ENCODE data around the gene SNED1. TPM values are rescaled to one million over a fixed set of nuclear protein-coding genes. Genes with fewer than 3 reads are reported as not detected.
"Not testable (repeated sequence)": the region's sequence is repeated elsewhere in the genome, so short reads cannot be mapped to it uniquely, and the experiment has no call there.

SNED1 gene
- total RNA-seq, 1 donor from 2014 or later, result 0.26 TPM

- Histone ChIP-seq H3K27me3 (ENCODE audit: control insufficient read depth, insufficient read depth, low read length) (no peaks in the 10 kb centered on the region), H3K36me3 (ENCODE audit: control insufficient read depth, insufficient read depth, low read length) (peaks cover 7% of the 10 kb centered on the region), H3K4me3 (ENCODE audit: low read depth, low read length) (no peak overlapping the region)
- DNase-seq (ENCODE audit: low read depth) (no peak), FAIRE-seq (no peak)
- no peak for TF ChIP-seq CTCF (IDR thresholded peaks at IDR 0.05; ENCODE audit: insufficient read depth, low read length, severe bottlenecking)
Measured at GRCh38 chr2:241099246-241099645, 100.8 kb downstream of the SNED1 start.

- TF ChIP-seq CTCF (IDR thresholded peaks at IDR 0.05; ENCODE audit: insufficient read depth, low read length, severe bottlenecking), result no peak
- Histone ChIP-seq H3K27me3 (ENCODE audit: control insufficient read depth, insufficient read depth, low read length) (no peaks in the 10 kb centered on the region), H3K4me3 (ENCODE audit: low read depth, low read length) (peak within 1 kb of the TSS; percentile 83), H3K36me3 (ENCODE audit: control insufficient read depth, insufficient read depth, low read length) (peaks cover 3% of the 10 kb centered on the region)
- peak; percentile 66 for DNase-seq (ENCODE audit: low read depth)
- FAIRE-seq, result no peak
Measured at GRCh38 chr2:241102239-241102803, 103.9 kb downstream of the SNED1 start, which contains the start of gene MTERF4. TSS of gene MTERF4 (minus strand) at chr2:241102287. CDS start at chr2:241102273, 14 bp downstream.

- DNase-seq (ENCODE audit: low read depth) (no peak), FAIRE-seq (no peak)
- TF ChIP-seq CTCF (IDR thresholded peaks at IDR 0.05; ENCODE audit: insufficient read depth, low read length, severe bottlenecking), result no peak
- Histone ChIP-seq H3K4me3 (ENCODE audit: low read depth, low read length) (peak overlapping the region; percentile 83), H3K27me3 (ENCODE audit: control insufficient read depth, insufficient read depth, low read length) (no peaks in the 10 kb centered on the region), H3K36me3 (ENCODE audit: control insufficient read depth, insufficient read depth, low read length) (peaks cover 3% of the 10 kb centered on the region)
Measured at GRCh38 chr2:241103176-241103595, 104.8 kb downstream of the SNED1 start.

- H3K36me3 ChIP-seq (ENCODE audit: control insufficient read depth, insufficient read depth, low read length); FAIRE-seq; DNase-seq (ENCODE audit: low read depth): not testable (repeated sequence)
Measured at GRCh38 chr2:241104611-241105010, 106.2 kb downstream of the SNED1 start.

GRCh38 chr2:241105641-241106040 lies 107.2 kb downstream of the SNED1 start:
- H3K27me3 ChIP-seq (ENCODE audit: control insufficient read depth, insufficient read depth, low read length), result no peaks in the 10 kb centered on the region
- TF ChIP-seq CTCF (IDR thresholded peaks at IDR 0.05; ENCODE audit: insufficient read depth, low read length, severe bottlenecking), result no peak
- no peak overlapping the region for H3K4me3 ChIP-seq (ENCODE audit: low read depth, low read length)
- FAIRE-seq, result no peak
- DNase-seq (ENCODE audit: low read depth), result no peak
- no peaks in the 10 kb centered on the region for H3K36me3 ChIP-seq (ENCODE audit: control insufficient read depth, insufficient read depth, low read length)

More at GRCh38 chr2:241104611-241105010, 106.2 kb downstream of the SNED1 start:
- not testable (repeated sequence) for H3K4me3 ChIP-seq (ENCODE audit: low read depth, low read length); H3K27me3 ChIP-seq (ENCODE audit: control insufficient read depth, insufficient read depth, low read length)

- TF ChIP-seq CTCF (IDR thresholded peaks at IDR 0.05; ENCODE audit: insufficient read depth, low read length, severe bottlenecking), result no peak
- H3K36me3 ChIP-seq (ENCODE audit: control insufficient read depth, insufficient read depth, low read length), result no peaks in the 10 kb centered on the region
- H3K4me3 ChIP-seq (ENCODE audit: low read depth, low read length), result no peak overlapping the region
- FAIRE-seq (no peak), DNase-seq (ENCODE audit: low read depth) (no peak)
- H3K27me3 ChIP-seq (ENCODE audit: control insufficient read depth, insufficient read depth, low read length), result no peaks in the 10 kb centered on the region
Measured at GRCh38 chr2:241107031-241107783, 108.8 kb downstream of the SNED1 start.
